ENCODE results near the gene FNIP1. TPM values are rescaled to one million over a fixed set of nuclear protein-coding genes. Genes with fewer than 3 reads are reported as not detected.

The FNIP1 gene
- total and polyA plus RNA-seq, 2 donors (not counting 1 experiment from before 2014, with no cell fraction given) = 10.3 to 52.8 TPM

GRCh38 chr5:131787736-131788135, 9.1 kb downstream of the FNIP1 start:
- H4K20me1 ChIP-seq (ENCODE audit: control insufficient read depth, insufficient read depth, low read length, poor library complexity, severe bottlenecking) = peaks cover 62% of the 10 kb centered on the region
- intact Hi-C loops (cut with micrococcal nuclease) = no loop called here
- DNase-seq (no peak), ATAC-seq (ENCODE audit: low read depth) (no peak)
- H2AFZ ChIP-seq (ENCODE audit: insufficient read depth, low read depth, low read length, poor library complexity, severe bottlenecking) = no peak overlapping the region
- no peak overlapping the region for H3K4me3 ChIP-seq (ENCODE audit: control extremely low read depth in 1 of 5, extremely low read depth in 1 of 5, insufficient read depth in 1 of 5, low read depth in 2 of 5, low read length in 4 of 5)
- ChIA-PET POLR2A (interaction anchor here (1.5 kb wide), 1 partner anchor 9 kb away, joined by 4 read pairs; the partner anchor contains the start of gene FNIP1), CTCF (no interaction called here)
- no peak overlapping the region for H3K4me3 Mint-ChIP-seq
- WGBS (ENCODE audit: insufficient coverage) = 100% methylated on average over 3 of the region's 4 CpGs
- no peaks in the 10 kb centered on the region for H3K9me3 Mint-ChIP-seq (ENCODE audit: insufficient read depth)
- H3K36me3 ChIP-seq (replicated peaks in 1 of 2; ENCODE audit: control extremely low read depth in 1 of 2, control insufficient read depth in 1 of 2, extremely low read depth in 1 of 2, insufficient read depth in 2 of 2, low read length in 1 of 2) = peaks cover 0 to 2% of the 10 kb centered on the region in 2 experiments
- no peak overlapping the region for H3K4me2 ChIP-seq (replicated peaks; ENCODE audit: low read depth, low read length, poor library complexity, severe bottlenecking)
- H3K4me1 ChIP-seq (ENCODE audit: control insufficient read depth in 2 of 2, insufficient read depth in 2 of 2, low read length in 2 of 2) = peaks cover 0 to 9% of the 10 kb centered on the region in 2 donors
- H3K79me2 ChIP-seq (ENCODE audit: control insufficient read depth, insufficient read depth, low read length) = peaks cover 94% of the 10 kb centered on the region
- no peak overlapping the region for H3K9ac ChIP-seq (ENCODE audit: low read length)
- H3K27me3 ChIP-seq (replicated peaks in 1 of 4; ENCODE audit: control extremely low read depth in 1 of 4, control insufficient read depth in 3 of 4, insufficient read depth in 4 of 4, low read length in 3 of 4) = no peaks in the 10 kb centered on the region
- no peak overlapping the region for H3K27ac ChIP-seq (ENCODE audit: low read length in 2 of 2)
- H3K27ac Mint-ChIP-seq = no peak overlapping the region
- no peaks in the 10 kb centered on the region for H3K27me3 Mint-ChIP-seq
- H3K9me3 ChIP-seq (ENCODE audit: control extremely low read depth in 1 of 3, control insufficient read depth in 2 of 3, insufficient read depth in 1 of 3, low read length in 2 of 3) = no peaks in the 10 kb centered on the region
- peaks cover 53% of the 10 kb centered on the region for H3K4me1 Mint-ChIP-seq
- TF ChIP-seq CTCF (IDR thresholded peaks at IDR 0.05) = no peak
- no peak for TF ChIP-seq EZH2 (IDR thresholded peaks at IDR 0.05; ENCODE audit: borderline replicate concordance, insufficient read depth, low read depth, low read length, poor library complexity, severe bottlenecking)

- TF ChIP-seq EZH2 (IDR thresholded peaks at IDR 0.05; ENCODE audit: borderline replicate concordance, insufficient read depth, low read depth, low read length, poor library complexity, severe bottlenecking) = no peak
- no peak for TF ChIP-seq CTCF (IDR thresholded peaks at IDR 0.05)
- Mint-ChIP-seq H3K27ac (no peak overlapping the region), H3K9me3 (ENCODE audit: insufficient read depth) (no peaks in the 10 kb centered on the region), H3K27me3 (no peaks in the 10 kb centered on the region), H3K4me3 (no peak overlapping the region), H3K4me1 (peaks cover 49% of the 10 kb centered on the region)
- Histone ChIP-seq H3K27me3 (replicated peaks in 1 of 4; ENCODE audit: control extremely low read depth in 1 of 4, control insufficient read depth in 3 of 4, insufficient read depth in 4 of 4, low read length in 3 of 4) (no peaks in the 10 kb centered on the region), H2AFZ (ENCODE audit: insufficient read depth, low read depth, low read length, poor library complexity, severe bottlenecking) (no peak overlapping the region), H3K27ac (ENCODE audit: low read length in 2 of 2) (peak overlapping the region in 1 of 2 donors; percentile 26), H3K9me3 (ENCODE audit: control extremely low read depth in 1 of 3, control insufficient read depth in 2 of 3, insufficient read depth in 1 of 3, low read length in 2 of 3) (peaks cover 0 to 3% (median 0%) of the 10 kb centered on the region in 3 donors), H3K79me2 (ENCODE audit: control insufficient read depth, insufficient read depth, low read length) (peaks cover 94% of the 10 kb centered on the region), H3K4me2 (replicated peaks; ENCODE audit: low read depth, low read length, poor library complexity, severe bottlenecking) (no peak overlapping the region), H4K20me1 (ENCODE audit: control insufficient read depth, insufficient read depth, low read length, poor library complexity, severe bottlenecking) (peaks cover 66% of the 10 kb centered on the region), H3K4me3 (ENCODE audit: control extremely low read depth in 1 of 5, extremely low read depth in 1 of 5, insufficient read depth in 1 of 5, low read depth in 2 of 5, low read length in 4 of 5) (no peak overlapping the region), H3K36me3 (replicated peaks in 1 of 2; ENCODE audit: control extremely low read depth in 1 of 2, control insufficient read depth in 1 of 2, extremely low read depth in 1 of 2, insufficient read depth in 2 of 2, low read length in 1 of 2) (peaks cover 0 to 2% of the 10 kb centered on the region in 2 experiments), H3K4me1 (ENCODE audit: control insufficient read depth in 2 of 2, insufficient read depth in 2 of 2, low read length in 2 of 2) (peaks cover 0 to 9% of the 10 kb centered on the region in 2 donors), H3K9ac (ENCODE audit: low read length) (no peak overlapping the region)
- intact Hi-C loops (cut with micrococcal nuclease) = no loop called here
- CTCF ChIA-PET = no interaction called here
- 88% methylated on average over 2 of the region's 4 CpGs for WGBS (ENCODE audit: insufficient coverage)
- DNase-seq (no peak), ATAC-seq (ENCODE audit: low read depth) (no peak)
- POLR2A ChIA-PET = interaction anchor here (1.5 kb wide), 1 partner anchor 9 kb away, joined by 4 read pairs; the partner anchor contains the start of gene FNIP1
Observed at GRCh38 chr5:131786900-131787692, 9.7 kb downstream of the FNIP1 start.
